Endothelial cell of umbilical vein (primary cell): ENCODE measurements around the gene UBE2U. TPM values are rescaled to one million over a fixed set of nuclear protein-coding genes. Genes with fewer than 3 reads are reported as not detected.
A peak's percentile ranks its signal among the peaks of the same experiment; 100 is the strongest.
"Not testable (repeated sequence)": the region's sequence is repeated elsewhere in the genome, so short reads cannot be mapped to it uniquely, and the experiment has no call there.

Source experiments
- BruUV-seq: library from RNA; stranded (reverse); fragments of 400-500 nt; replicated peaks from 2 replicates; lab custom pipeline; 2021; lab: Mats Ljungman, UMichigan
- CTCF ChIA-PET: fragments of 300-600, 350-600 bp; sonication (Branson Sonifier 250); formaldehyde crosslinking; loops from one replicate; lab custom pipeline; 2021; ENCODE audit warnings: antibody characterized with exemption, inconsistent platforms; lab: Charles Lee
- POLR2A ChIA-PET: fragments of 300-600, 350-600 bp; sonication (Branson Sonifier 250); formaldehyde crosslinking; loops from one replicate; lab custom pipeline; 2021; ENCODE audit warnings: antibody characterized with exemption, inconsistent platforms; lab: Charles Lee
- DNase-seq: peaks from one replicate; pipeline ENCODE4 v3.0.0-alpha.2; 2011; ENCODE audit warnings: low read depth, low spot score
- FAIRE-seq: peaks from 2 replicates; lab custom pipeline; 2011; peaks lifted over from hg19 to GRCh38; lab: Jason Lieb, UNC
- H2AFZ ChIP-seq: 2 replicates; pipeline ENCODE4 v1.6.0; 2012; ENCODE audit warnings: low read depth, low read length, control low read depth, inconsistent platforms
- H3K27ac ChIP-seq: 2 replicates; pipeline ENCODE4 v1.5.1; 2011; ENCODE audit warnings: low read depth, mild to moderate bottlenecking, control low read depth, low read length, moderate library complexity; ENCODE audit not compliant: insufficient read depth
- H3K27me3 ChIP-seq, 2 experiments: 2 replicates each; pipeline versions ENCODE4 v1.6.0 to v1.6.1; 2011; ENCODE audit warnings: low read length in 2 of 2, mixed read lengths in 1 of 2; ENCODE audit not compliant: control insufficient read depth in 2 of 2, insufficient read depth in 2 of 2
- H3K36me3 ChIP-seq, 2 experiments: 2 replicates in 1 of 2; 3 replicates in 1 of 2; pipeline ENCODE4 v1.5.1; 2011; ENCODE audit warnings: low read length in 2 of 2, mild to moderate bottlenecking in 1 of 2, moderate library complexity in 1 of 2; ENCODE audit not compliant: control insufficient read depth in 2 of 2, insufficient read depth in 2 of 2; ENCODE audit errors: extremely low read depth in 1 of 2
- H3K4me1 ChIP-seq: 3 replicates; pipeline ENCODE4 v1.5.1; 2011; ENCODE audit warnings: mild to moderate bottlenecking, low read length; ENCODE audit not compliant: control insufficient read depth, insufficient read depth; ENCODE audit errors: extremely low read depth
- H3K4me2 ChIP-seq: 2 replicates; pipeline ENCODE4 v1.6.1; 2011; ENCODE audit warnings: low read length, control low read depth, mixed read lengths; ENCODE audit not compliant: insufficient read depth
- H3K4me3 ChIP-seq, 3 experiments: fragments of 200-600 bp in 1 of 3; sonication (generic), shearing (Covaris generic) in 1 of 3; replicated peaks in 1 of 3; 2 replicates each; pipeline ENCODE4 v1.5.1; 2011 to 2016; ENCODE audit warnings: control low read depth in 3 of 3, low read length in 3 of 3, mild to moderate bottlenecking in 2 of 3, inconsistent platforms in 1 of 3, low read depth in 1 of 3, moderate library complexity in 1 of 3; ENCODE audit not compliant: insufficient read depth in 1 of 3
- H3K79me2 ChIP-seq: 2 replicates; pipeline ENCODE4 v1.6.0; 2012; ENCODE audit warnings: low read length, inconsistent platforms; ENCODE audit not compliant: control insufficient read depth, insufficient read depth
- H3K9ac ChIP-seq: replicated peaks from 2 replicates; pipeline ENCODE3; 2011; ENCODE audit warnings: low read length, control low read depth; ENCODE audit not compliant: insufficient read depth; ENCODE audit errors: extremely low read depth
- H3K9me1 ChIP-seq: replicated peaks from 3 replicates; pipeline ENCODE4 v1.6.0; 2011; ENCODE audit warnings: mild to moderate bottlenecking, low read length; ENCODE audit not compliant: control insufficient read depth, insufficient read depth; ENCODE audit errors: extremely low read depth
- H3K9me3 ChIP-seq: replicated peaks from 2 replicates; pipeline ENCODE4 v1.5.1; 2012; ENCODE audit warnings: low read length, inconsistent platforms; ENCODE audit not compliant: control insufficient read depth, insufficient read depth
- H4K20me1 ChIP-seq: replicated peaks from 2 replicates; pipeline ENCODE3; 2011; ENCODE audit warnings: mild to moderate bottlenecking, low read length; ENCODE audit not compliant: control insufficient read depth, insufficient read depth; ENCODE audit errors: extremely low read depth
- CTCF ChIP-seq, 2 donors: IDR thresholded peaks; 1 replicate in 1 of 2; 2 replicates in 1 of 2; pipeline ENCODE4 v1.5.1; 2011; ENCODE audit warnings: low read length in 2 of 2, mild to moderate bottlenecking in 2 of 2, moderate library complexity in 2 of 2, control low read depth in 1 of 2, inconsistent platforms in 1 of 2, low read depth in 1 of 2; ENCODE audit not compliant: insufficient read depth in 1 of 2; ENCODE audit errors: extremely low read depth in 1 of 2
- EZH2 ChIP-seq: IDR thresholded peaks from 2 replicates; pipeline ENCODE4 v1.6.1; 2012; ENCODE audit warnings: borderline replicate concordance, low read depth, mild to moderate bottlenecking, moderate library complexity, low read length, inconsistent platforms; ENCODE audit not compliant: severe bottlenecking
- FOS ChIP-seq: IDR thresholded peaks from 2 replicates; pipeline ENCODE4 v1.6.1; 2011; ENCODE audit warnings: mild to moderate bottlenecking, low read length, moderate library complexity, borderline replicate concordance; ENCODE audit not compliant: insufficient read depth
- GATA2 ChIP-seq: IDR thresholded peaks from 2 replicates; pipeline ENCODE4 v1.7.0; 2011; ENCODE audit warnings: low read depth, mild to moderate bottlenecking, moderate library complexity, mixed read lengths, low read length; ENCODE audit not compliant: insufficient read length, insufficient read depth
- JUN ChIP-seq: IDR thresholded peaks from 2 replicates; pipeline ENCODE4 v1.6.1; 2011; ENCODE audit warnings: borderline replicate concordance, low read depth; ENCODE audit not compliant: insufficient read length, insufficient read depth
- MYC ChIP-seq: IDR thresholded peaks from one replicate; pipeline ENCODE4 v1.6.1; 2011; ENCODE audit warnings: mild to moderate bottlenecking, low read depth, low read length
- POLR2A ChIP-seq: IDR thresholded peaks from 2 replicates; pipeline ENCODE4 v1.6.1; 2012; ENCODE audit warnings: low read depth, mild to moderate bottlenecking, control low read depth, low read length
- POLR2AphosphoS5 ChIP-seq: IDR thresholded peaks from 2 replicates; pipeline ENCODE4 v1.6.1; 2012; ENCODE audit warnings: low read depth, mild to moderate bottlenecking, control low read depth, low read length, moderate library complexity; ENCODE audit not compliant: insufficient read depth
- dilution Hi-C: fragments of 300-500 bp; cut with MboI; formaldehyde crosslinking; loops from one replicate; pipeline ENCODE4 v1.15.0; 2019; ENCODE audit warnings: low sequenced_read_pairs; ENCODE audit not compliant: extremely low pct_ligation_motif_present
- intact Hi-C: fragments of 100-400 bp; cut with micrococcal nuclease; formaldehyde crosslinking; loops from one replicate; pipeline ENCODE4 v1.10.0; 2022
- polyA plus RNA-seq, 4 experiments: library from polyadenylated mRNA; depleted of rRNA in 3 of 4; stranded (reverse) in 3 of 4; unstranded in 1 of 4; fragments of >200 nt; gene quantifications; 2 replicates each; pipeline versions ENCODE4 v1.2.1 to v1.2.3, GENCODE V29; 2011 to 2012; ENCODE audit warnings: missing spikeins in 1 of 4
- total RNA-seq: library from RNA; stranded (reverse); gene quantifications from 2 replicates; pipeline ENCODE4 v1.2.3, GENCODE V29; 2021

Gene UBE2U
- total and polyA plus RNA-seq, 2 donors (not counting 3 experiments of a cell fraction or from before 2014, with no cell fraction given): not detected

DNA sequence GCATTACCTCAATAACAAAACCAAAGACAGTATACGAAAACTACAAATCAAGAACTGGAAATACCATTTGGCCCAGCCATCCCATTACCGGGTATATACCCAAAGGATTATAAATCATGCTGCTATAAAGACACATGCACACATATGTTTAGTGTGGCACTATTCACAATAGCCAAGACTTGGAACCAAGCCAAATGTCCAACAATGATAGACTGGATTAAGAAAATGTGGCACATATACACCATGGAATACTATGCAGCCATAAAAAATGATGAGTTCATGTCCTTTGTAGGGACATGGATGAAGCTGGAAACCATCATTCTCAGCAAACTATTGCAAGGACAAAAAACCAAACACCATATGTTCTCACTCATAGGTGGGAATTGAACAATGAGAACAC is 47.0 kb downstream of the UBE2U start:
- POLR2A ChIA-PET, DNase-seq, H3K9me3 ChIP-seq, H3K9me1 ChIP-seq, H3K36me3 ChIP-seq, H3K79me2 ChIP-seq, H3K4me1 ChIP-seq, FAIRE-seq, dilution Hi-C loops, intact Hi-C loops, H2AFZ ChIP-seq, H3K4me2 ChIP-seq, H3K27ac ChIP-seq, BruUV-seq, H3K4me3 ChIP-seq, H4K20me1 ChIP-seq, CTCF ChIA-PET, H3K9ac ChIP-seq: not testable (repeated sequence)
- H3K27me3 ChIP-seq: peaks cover 5 to 15% of the 10 kb centered on the region in 2 experiments

- Histone ChIP-seq H4K20me1 (no peaks in the 10 kb centered on the region), H3K27me3 (peaks cover 5 to 13% of the 10 kb centered on the region in 2 experiments), H3K36me3 (no peaks in the 10 kb centered on the region), H2AFZ (no peak overlapping the region), H3K4me1 (no peaks in the 10 kb centered on the region), H3K9me3 (no peaks in the 10 kb centered on the region), H3K9ac (no peak overlapping the region), H3K79me2 (no peaks in the 10 kb centered on the region), H3K4me2 (no peak overlapping the region), H3K27ac (no peak overlapping the region), H3K4me3 (no peak overlapping the region), H3K9me1 (no peaks in the 10 kb centered on the region)
- ChIA-PET CTCF (interaction anchor here (0.7 to 1.5 kb wide), 3 partner anchors 11 to 646 kb away, joined by 3 read pairs; no protein-coding TSS in a partner anchor), POLR2A (no interaction called here)
- intact Hi-C loops: no loop called here
- DNase-seq (no peak), FAIRE-seq (no peak)
- TF ChIP-seq CTCF (IDR thresholded peaks at IDR 0.05; ENCODE audit: extremely low read depth in 1 of 2, insufficient read depth in 1 of 2, low read depth in 1 of 2, low read length in 2 of 2): peak in 1 of 2 donors; percentile 7
- no peak for TF ChIP-seq FOS
- no peak for TF ChIP-seq JUN
- TF ChIP-seq POLR2A: no peak
- TF ChIP-seq GATA2: no peak
- TF ChIP-seq MYC: no peak
- no peak for TF ChIP-seq POLR2AphosphoS5
- TF ChIP-seq EZH2: no peak
- dilution Hi-C loops: no loop called here
- BruUV-seq: no TSS peak
These were observed 48.5 kb downstream of the UBE2U start for GRCh38 chr1:64251971-64252370.

GRCh38 chr1:64257233-64257632 is 53.8 kb downstream of the UBE2U start:
- H4K20me1 ChIP-seq, H3K9me3 ChIP-seq, H3K4me2 ChIP-seq, intact Hi-C loops, H2AFZ ChIP-seq, H3K27me3 ChIP-seq, H3K4me3 ChIP-seq, FAIRE-seq, H3K4me1 ChIP-seq, POLR2A ChIA-PET, dilution Hi-C loops, H3K9me1 ChIP-seq, H3K36me3 ChIP-seq, H3K9ac ChIP-seq, H3K27ac ChIP-seq, BruUV-seq, H3K79me2 ChIP-seq, DNase-seq: not testable (repeated sequence)
- CTCF ChIA-PET: interaction anchor here (1.1 kb wide), 1 partner anchor 12 kb away, joined by 3 read pairs; no protein-coding TSS in a partner anchor
